ENCODE measurements around the gene MTMR11. TPM values are rescaled to one million over a fixed set of nuclear protein-coding genes. Genes with fewer than 3 reads are reported as not detected.
"Not testable (repeated sequence)": the region's sequence is repeated elsewhere in the genome, so short reads cannot be mapped to it uniquely, and the experiment has no call there.

MTMR11 gene
- total and polyA plus RNA-seq, 2 of the 13 experiments (the other 11 are each of a cell fraction or from before 2014, with no cell fraction given) = 0.49 to 2.8 TPM

DNA sequence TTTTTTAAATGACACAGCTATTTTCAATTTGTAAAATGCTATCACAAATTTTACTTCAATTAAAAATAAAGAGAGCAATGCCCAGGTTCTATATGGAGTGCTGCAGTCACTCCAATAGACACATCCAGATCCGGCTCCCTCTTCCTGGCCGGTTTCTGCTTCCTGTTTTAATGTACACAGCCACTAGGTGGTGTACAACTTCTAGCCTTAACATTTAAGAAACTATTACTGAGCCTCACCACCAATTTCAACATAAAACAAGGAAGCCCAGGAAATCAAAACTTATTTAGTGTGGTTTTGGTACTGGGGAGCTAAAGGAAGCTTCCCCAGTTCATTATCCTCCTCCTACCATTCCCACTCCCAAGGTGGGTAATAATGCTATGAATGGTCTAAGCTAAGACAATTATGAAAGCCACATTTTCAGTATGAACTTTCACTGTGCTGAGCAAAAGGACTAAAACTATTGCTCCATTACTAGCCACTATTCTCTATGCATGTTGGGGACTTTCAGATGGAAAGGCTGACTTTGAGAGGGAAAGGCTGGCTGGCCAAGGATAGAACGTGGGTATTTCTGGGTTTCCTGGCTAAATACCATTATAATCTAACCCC lies 25.5 kb upstream of the MTMR11 start (continued):
- TF ChIP-seq, protein P1, sequence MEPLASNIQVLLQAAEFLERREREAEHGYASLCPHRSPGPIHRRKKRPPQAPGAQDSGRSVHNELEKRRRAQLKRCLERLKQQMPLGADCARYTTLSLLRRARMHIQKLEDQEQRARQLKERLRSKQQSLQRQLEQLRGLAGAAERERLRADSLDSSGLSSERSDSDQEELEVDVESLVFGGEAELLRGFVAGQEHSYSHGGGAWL (CRISPR knock-in tag; IDR thresholded peaks at IDR 0.05) = no peak
- TF ChIP-seq, protein P2, sequence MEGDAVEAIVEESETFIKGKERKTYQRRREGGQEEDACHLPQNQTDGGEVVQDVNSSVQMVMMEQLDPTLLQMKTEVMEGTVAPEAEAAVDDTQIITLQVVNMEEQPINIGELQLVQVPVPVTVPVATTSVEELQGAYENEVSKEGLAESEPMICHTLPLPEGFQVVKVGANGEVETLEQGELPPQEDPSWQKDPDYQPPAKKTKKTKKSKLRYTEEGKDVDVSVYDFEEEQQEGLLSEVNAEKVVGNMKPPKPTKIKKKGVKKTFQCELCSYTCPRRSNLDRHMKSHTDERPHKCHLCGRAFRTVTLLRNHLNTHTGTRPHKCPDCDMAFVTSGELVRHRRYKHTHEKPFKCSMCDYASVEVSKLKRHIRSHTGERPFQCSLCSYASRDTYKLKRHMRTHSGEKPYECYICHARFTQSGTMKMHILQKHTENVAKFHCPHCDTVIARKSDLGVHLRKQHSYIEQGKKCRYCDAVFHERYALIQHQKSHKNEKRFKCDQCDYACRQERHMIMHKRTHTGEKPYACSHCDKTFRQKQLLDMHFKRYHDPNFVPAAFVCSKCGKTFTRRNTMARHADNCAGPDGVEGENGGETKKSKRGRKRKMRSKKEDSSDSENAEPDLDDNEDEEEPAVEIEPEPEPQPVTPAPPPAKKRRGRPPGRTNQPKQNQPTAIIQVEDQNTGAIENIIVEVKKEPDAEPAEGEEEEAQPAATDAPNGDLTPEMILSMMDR (CRISPR knock-in tag; IDR thresholded peaks at IDR 0.05) = peak; percentile 78
- TF ChIP-seq PPARG (CRISPR knock-in tag; conservative IDR thresholded peaks at IDR 0.05) = 0 out of 2 replicates have a peak, but pooled peaks have one; percentile 13
- 0 out of 2 replicates have a peak, but pooled peaks have one; percentile 22 for TF ChIP-seq KAT8 (CRISPR knock-in tag; IDR thresholded peaks at IDR 0.05)
- TF ChIP-seq, protein P3, sequence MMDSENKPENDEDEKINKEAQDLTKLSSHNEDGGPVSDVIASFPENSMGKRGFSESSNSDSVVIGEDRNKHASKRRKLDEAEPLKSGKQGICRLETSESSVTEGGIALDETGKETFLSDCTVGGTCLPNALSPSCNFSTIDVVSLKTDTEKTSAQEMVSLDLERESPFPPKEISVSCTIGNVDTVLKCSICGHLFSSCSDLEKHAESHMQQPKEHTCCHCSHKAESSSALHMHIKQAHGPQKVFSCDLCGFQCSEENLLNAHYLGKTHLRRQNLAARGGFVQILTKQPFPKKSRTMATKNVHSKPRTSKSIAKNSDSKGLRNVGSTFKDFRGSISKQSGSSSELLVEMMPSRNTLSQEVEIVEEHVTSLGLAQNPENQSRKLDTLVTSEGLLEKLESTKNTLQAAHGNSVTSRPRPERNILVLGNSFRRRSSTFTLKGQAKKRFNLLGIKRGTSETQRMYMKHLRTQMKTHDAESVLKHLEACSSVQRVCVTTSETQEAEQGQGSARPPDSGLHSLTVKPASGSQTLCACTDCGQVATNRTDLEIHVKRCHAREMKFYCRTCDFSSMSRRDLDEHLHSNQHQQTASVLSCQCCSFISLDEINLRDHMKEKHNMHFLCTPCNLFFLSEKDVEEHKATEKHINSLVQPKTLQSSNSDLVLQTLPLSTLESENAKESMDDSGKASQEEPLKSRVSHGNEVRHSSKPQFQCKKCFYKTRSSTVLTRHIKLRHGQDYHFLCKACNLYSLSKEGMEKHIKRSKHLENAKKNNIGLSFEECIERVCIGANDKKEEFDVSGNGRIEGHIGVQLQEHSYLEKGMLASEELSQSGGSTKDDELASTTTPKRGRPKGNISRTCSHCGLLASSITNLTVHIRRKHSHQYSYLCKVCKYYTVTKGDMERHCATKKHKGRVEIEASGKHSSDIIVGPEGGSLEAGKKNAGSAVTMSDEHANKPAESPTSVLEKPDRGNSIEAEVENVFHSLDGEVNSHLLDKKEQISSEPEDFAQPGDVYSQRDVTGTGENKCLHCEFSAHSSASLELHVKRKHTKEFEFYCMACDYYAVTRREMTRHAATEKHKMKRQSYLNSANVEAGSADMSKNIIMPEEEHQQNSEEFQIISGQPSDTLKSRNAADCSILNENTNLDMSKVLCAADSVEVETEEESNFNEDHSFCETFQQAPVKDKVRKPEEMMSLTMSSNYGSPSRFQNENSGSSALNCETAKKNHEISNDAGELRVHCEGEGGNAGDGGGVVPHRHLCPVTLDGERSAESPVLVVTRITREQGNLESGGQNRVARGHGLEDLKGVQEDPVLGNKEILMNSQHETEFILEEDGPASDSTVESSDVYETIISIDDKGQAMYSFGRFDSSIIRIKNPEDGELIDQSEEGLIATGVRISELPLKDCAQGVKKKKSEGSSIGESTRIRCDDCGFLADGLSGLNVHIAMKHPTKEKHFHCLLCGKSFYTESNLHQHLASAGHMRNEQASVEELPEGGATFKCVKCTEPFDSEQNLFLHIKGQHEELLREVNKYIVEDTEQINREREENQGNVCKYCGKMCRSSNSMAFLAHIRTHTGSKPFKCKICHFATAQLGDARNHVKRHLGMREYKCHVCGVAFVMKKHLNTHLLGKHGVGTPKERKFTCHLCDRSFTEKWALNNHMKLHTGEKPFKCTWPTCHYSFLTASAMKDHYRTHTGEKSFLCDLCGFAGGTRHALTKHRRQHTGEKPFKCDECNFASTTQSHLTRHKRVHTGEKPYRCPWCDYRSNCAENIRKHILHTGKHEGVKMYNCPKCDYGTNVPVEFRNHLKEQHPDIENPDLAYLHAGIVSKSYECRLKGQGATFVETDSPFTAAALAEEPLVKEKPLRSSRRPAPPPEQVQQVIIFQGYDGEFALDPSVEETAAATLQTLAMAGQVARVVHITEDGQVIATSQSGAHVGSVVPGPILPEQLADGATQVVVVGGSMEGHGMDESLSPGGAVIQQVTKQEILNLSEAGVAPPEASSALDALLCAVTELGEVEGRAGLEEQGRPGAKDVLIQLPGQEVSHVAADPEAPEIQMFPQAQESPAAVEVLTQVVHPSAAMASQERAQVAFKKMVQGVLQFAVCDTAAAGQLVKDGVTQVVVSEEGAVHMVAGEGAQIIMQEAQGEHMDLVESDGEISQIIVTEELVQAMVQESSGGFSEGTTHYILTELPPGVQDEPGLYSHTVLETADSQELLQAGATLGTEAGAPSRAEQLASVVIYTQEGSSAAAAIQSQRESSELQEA (CRISPR knock-in tag; IDR thresholded peaks at IDR 0.05; ENCODE audit: not compliant biosample characterization) = no peak

DNA sequence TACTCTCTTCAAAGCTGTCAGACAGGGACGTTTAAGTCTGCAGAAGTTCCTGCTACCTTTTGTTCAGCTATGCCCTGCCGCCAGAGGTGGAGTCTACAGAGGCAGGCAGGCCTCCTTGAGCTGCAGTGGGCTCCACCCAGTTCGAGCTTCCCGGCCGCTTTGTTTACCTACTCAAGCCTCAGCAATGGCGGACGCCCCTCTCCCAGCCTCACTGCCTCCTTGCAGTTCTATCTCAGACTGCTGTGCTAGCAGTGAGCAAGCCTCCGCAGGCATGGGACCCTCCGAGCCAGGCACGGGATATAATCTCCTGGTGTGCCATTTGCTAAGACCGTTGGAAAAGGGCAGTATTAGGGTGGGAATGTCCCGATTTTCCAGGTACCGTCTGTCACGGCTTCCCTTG lies 20.9 kb upstream of the MTMR11 start:
- POLR2A ChIA-PET; intact Hi-C loops (cut with micrococcal nuclease; ENCODE audit: unreplicated experiment); H3K27me3 ChIP-seq (ENCODE audit: control insufficient read depth in 1 of 2, insufficient read depth in 2 of 2, low read length in 2 of 2); H4K20me1 ChIP-seq (ENCODE audit: insufficient read depth, low read length); H3K9me3 ChIP-seq (ENCODE audit: low read length); H3K4me1 ChIP-seq (ENCODE audit: insufficient read depth, low read length); BruUV-seq (replicated peaks); ATAC-seq; H2AFZ ChIP-seq (ENCODE audit: low read length); H3K79me2 ChIP-seq (ENCODE audit: insufficient read depth, low read length); H3K4me3 ChIP-seq (replicated peaks in 1 of 3; ENCODE audit: insufficient read depth in 1 of 3, low read depth in 2 of 3, low read length in 3 of 3); DNase-seq (ENCODE audit: low spot score); FAIRE-seq; H3K4me2 ChIP-seq (ENCODE audit: low read depth, low read length); CTCF ChIA-PET (ENCODE audit: low intra/inter-chr PET ratio, low total read pairs); in situ Hi-C loops (cut with HindIII; ENCODE audit: extremely low pct_ligation_motif_present, low pct_unique_long_range_greater_than_20kb); H3K9ac ChIP-seq (ENCODE audit: insufficient read depth, low read depth, low read length); H3K27ac ChIP-seq (ENCODE audit: extremely low read length, insufficient read depth, low read length): not testable (repeated sequence)
- H3K36me3 ChIP-seq (replicated peaks in 1 of 2; ENCODE audit: control insufficient read depth in 1 of 2, insufficient read depth in 2 of 2, low read length in 2 of 2) = peaks cover 5 to 37% of the 10 kb centered on the region in 2 experiments; a peak in 4 of 5 replicates
- 100% methylated on average over 10 of the region's 14 CpGs for WGBS (ENCODE audit: low lambda C conversion rate)
